ENCODE measurements around the gene TMEM80. TPM values are rescaled to one million over a fixed set of nuclear protein-coding genes. Genes with fewer than 3 reads are reported as not detected.
A peak's percentile ranks its signal among the peaks of the same experiment; 100 is the strongest.

TMEM80 gene
- total RNA-seq, 6 experiments from 2014 or later, result 16.9 to 24.5 (median 19.3) TPM

- H3K27me3 Mint-ChIP-seq (ENCODE audit: insufficient read depth), result peaks cover 3% of the 10 kb centered on the region; the same call in 1 of the 2 replicates
- no peak overlapping the region for H3K4me3 Mint-ChIP-seq
- H3K4me1 Mint-ChIP-seq (ENCODE audit: low read depth), result no peaks in the 10 kb centered on the region
- H3K36me3 Mint-ChIP-seq (ENCODE audit: low read depth), result no peaks in the 10 kb centered on the region
- TF ChIP-seq CTCF (IDR thresholded peaks at IDR 0.05), result no peak
- H3K27ac Mint-ChIP-seq, result no peak overlapping the region
- H3K9me3 Mint-ChIP-seq, result no peaks in the 10 kb centered on the region
- no peak for DNase-seq
Observed at GRCh38 chr11:722346-722811, 26.8 kb downstream of the TMEM80 start.

GRCh38 chr11:723120-723883 is 27.7 kb downstream of the TMEM80 start:
- Mint-ChIP-seq H3K4me3 (no peak overlapping the region), H3K27ac (no peak overlapping the region), H3K9me3 (no peaks in the 10 kb centered on the region), H3K27me3 (ENCODE audit: insufficient read depth) (peaks cover 3% of the 10 kb centered on the region; the same call in 1 of the 2 replicates), H3K4me1 (ENCODE audit: low read depth) (peaks cover 3% of the 10 kb centered on the region; the same call in 1 of the 2 replicates), H3K36me3 (ENCODE audit: low read depth) (no peaks in the 10 kb centered on the region)
- DNase-seq, result peak; percentile 52
- TF ChIP-seq CTCF (IDR thresholded peaks at IDR 0.05), result peak; percentile 87

- peaks cover 3% of the 10 kb centered on the region; the same call in 1 of the 2 replicates for H3K27me3 Mint-ChIP-seq (ENCODE audit: insufficient read depth)
- no peaks in the 10 kb centered on the region for H3K36me3 Mint-ChIP-seq (ENCODE audit: low read depth)
- TF ChIP-seq CTCF (IDR thresholded peaks at IDR 0.05), result no peak
- DNase-seq, result no peak
- H3K4me3 Mint-ChIP-seq, result no peak overlapping the region
- H3K9me3 Mint-ChIP-seq, result no peaks in the 10 kb centered on the region
- H3K4me1 Mint-ChIP-seq (ENCODE audit: low read depth), result peaks cover 8% of the 10 kb centered on the region; the same call in 1 of the 2 replicates
- no peak overlapping the region for H3K27ac Mint-ChIP-seq
Observed at GRCh38 chr11:724049-724777, 28.6 kb downstream of the TMEM80 start.

GRCh38 chr11:724778-725386 is 29.3 kb downstream of the TMEM80 start:
- peaks cover 3% of the 10 kb centered on the region; the same call in 1 of the 2 replicates for H3K27me3 Mint-ChIP-seq (ENCODE audit: insufficient read depth)
- H3K9me3 Mint-ChIP-seq, result no peaks in the 10 kb centered on the region
- H3K4me3 Mint-ChIP-seq, result no peak overlapping the region
- H3K36me3 Mint-ChIP-seq (ENCODE audit: low read depth), result no peaks in the 10 kb centered on the region
- TF ChIP-seq CTCF (IDR thresholded peaks at IDR 0.05), result no peak
- H3K27ac Mint-ChIP-seq, result no peak overlapping the region
- no peak for DNase-seq
- H3K4me1 Mint-ChIP-seq (ENCODE audit: low read depth), result peaks cover 8% of the 10 kb centered on the region; the same call in 1 of the 2 replicates

GRCh38 chr11:725624-726202 is 30.1 kb downstream of the TMEM80 start:
- Mint-ChIP-seq H3K27ac (no peak overlapping the region), H3K36me3 (ENCODE audit: low read depth) (no peaks in the 10 kb centered on the region), H3K9me3 (no peaks in the 10 kb centered on the region), H3K4me1 (ENCODE audit: low read depth) (peaks cover 8% of the 10 kb centered on the region; the same call in 1 of the 2 replicates), H3K27me3 (ENCODE audit: insufficient read depth) (peaks cover 3% of the 10 kb centered on the region; the same call in 1 of the 2 replicates), H3K4me3 (no peak overlapping the region)
- DNase-seq, result no peak
- TF ChIP-seq CTCF (IDR thresholded peaks at IDR 0.05), result no peak
